ENCODE results near the gene ARHGEF9.
A peak's percentile ranks its signal among the peaks of the same experiment; 100 is the strongest.

ARHGEF9 gene

GRCh38 chrX:63746278-63746677, 38.7 kb downstream of the ARHGEF9 start:
- peak; percentile 0 for DNase-seq (ENCODE audit: low read depth)

- no peak for DNase-seq (ENCODE audit: low read depth)
These were observed 40.1 kb downstream of the ARHGEF9 start for GRCh38 chrX:63744850-63745394.

- no peak for DNase-seq (ENCODE audit: low read depth)
These were observed 41.4 kb downstream of the ARHGEF9 start for GRCh38 chrX:63743596-63743995.

GRCh38 chrX:63740382-63740781, 44.6 kb downstream of the ARHGEF9 start:
- DNase-seq (ENCODE audit: low read depth), result no peak

- no peak for DNase-seq (ENCODE audit: low read depth)
These were observed 45.1 kb downstream of the ARHGEF9 start for GRCh38 chrX:63739885-63740284.

GRCh38 chrX:63738696-63739095, 46.3 kb downstream of the ARHGEF9 start:
- no peak for DNase-seq (ENCODE audit: low read depth)

GRCh38 chrX:63737131-63737921, 47.7 kb downstream of the ARHGEF9 start:
- no peak for DNase-seq (ENCODE audit: low read depth)

GRCh38 chrX:63735882-63736281, 49.1 kb downstream of the ARHGEF9 start:
- no peak for DNase-seq (ENCODE audit: low read depth)

- no peak for DNase-seq (ENCODE audit: low read depth)
These were observed 64.7 kb downstream of the ARHGEF9 start for GRCh38 chrX:63720293-63720692.

GRCh38 chrX:63719633-63720032, 65.4 kb downstream of the ARHGEF9 start:
- DNase-seq (ENCODE audit: low read depth), result no peak

GRCh38 chrX:63718010-63718694, 66.9 kb downstream of the ARHGEF9 start:
- no peak for DNase-seq (ENCODE audit: low read depth)

GRCh38 chrX:63713526-63713925, 71.5 kb downstream of the ARHGEF9 start:
- no peak for DNase-seq (ENCODE audit: low read depth)

GRCh38 chrX:63708801-63709200, 76.2 kb downstream of the ARHGEF9 start:
- DNase-seq (ENCODE audit: low read depth), result no peak

- DNase-seq (ENCODE audit: low read depth), result no peak
These were observed 82.5 kb downstream of the ARHGEF9 start for GRCh38 chrX:63702556-63702955.

- DNase-seq (ENCODE audit: low read depth), result no peak
These were observed 97.9 kb downstream of the ARHGEF9 start for GRCh38 chrX:63686878-63687714.

GRCh38 chrX:63680423-63680822, 104.6 kb downstream of the ARHGEF9 start:
- no peak for DNase-seq (ENCODE audit: low read depth)

- DNase-seq (ENCODE audit: low read depth), result no peak
These were observed 105.6 kb downstream of the ARHGEF9 start for GRCh38 chrX:63679432-63679831.

- no peak for DNase-seq (ENCODE audit: low read depth)
These were observed 109.3 kb downstream of the ARHGEF9 start for GRCh38 chrX:63675716-63676115.

- no peak for DNase-seq (ENCODE audit: low read depth)
These were observed 111.1 kb downstream of the ARHGEF9 start for GRCh38 chrX:63673896-63674295.

- no peak for DNase-seq (ENCODE audit: low read depth)
These were observed 120.3 kb downstream of the ARHGEF9 start for GRCh38 chrX:63664741-63665140.

GRCh38 chrX:63664083-63664482, 120.9 kb downstream of the ARHGEF9 start:
- no peak for DNase-seq (ENCODE audit: low read depth)

- DNase-seq (ENCODE audit: low read depth), result no peak
These were observed 123.3 kb downstream of the ARHGEF9 start for GRCh38 chrX:63661676-63662075.

All from stimulated activated CD8-positive, alpha-beta memory T cell treated with anti-CD3 and anti-CD28 coated beads, Interleukin-15, amount 100 ng/mL, for 1 hour (primary cell).